HL-60 (cell line): ENCODE results near the gene AFDN.

Experiments used
- POLR2AphosphoS5 ChIP-seq: IDR thresholded peaks from 2 replicates; pipeline ENCODE4 v1.6.1; 2012; ENCODE audit warnings: low read depth
- TF ChIP-seq, protein P1 (sequence below): IDR thresholded peaks from one replicate; pipeline ENCODE4 v1.5.1; 2011; ENCODE audit warnings: low read length, control low read depth, inconsistent platforms; ENCODE audit not compliant: insufficient read depth
- TF ChIP-seq, protein P2 (sequence below): IDR thresholded peaks from 2 replicates; pipeline ENCODE4 v1.6.1; 2012; ENCODE audit warnings: low read depth; ENCODE audit not compliant: insufficient replicate concordance

GRCh38 chr6:167919349-167919748 lies 92.6 kb downstream of the AFDN start:
- TF ChIP-seq, protein P1, sequence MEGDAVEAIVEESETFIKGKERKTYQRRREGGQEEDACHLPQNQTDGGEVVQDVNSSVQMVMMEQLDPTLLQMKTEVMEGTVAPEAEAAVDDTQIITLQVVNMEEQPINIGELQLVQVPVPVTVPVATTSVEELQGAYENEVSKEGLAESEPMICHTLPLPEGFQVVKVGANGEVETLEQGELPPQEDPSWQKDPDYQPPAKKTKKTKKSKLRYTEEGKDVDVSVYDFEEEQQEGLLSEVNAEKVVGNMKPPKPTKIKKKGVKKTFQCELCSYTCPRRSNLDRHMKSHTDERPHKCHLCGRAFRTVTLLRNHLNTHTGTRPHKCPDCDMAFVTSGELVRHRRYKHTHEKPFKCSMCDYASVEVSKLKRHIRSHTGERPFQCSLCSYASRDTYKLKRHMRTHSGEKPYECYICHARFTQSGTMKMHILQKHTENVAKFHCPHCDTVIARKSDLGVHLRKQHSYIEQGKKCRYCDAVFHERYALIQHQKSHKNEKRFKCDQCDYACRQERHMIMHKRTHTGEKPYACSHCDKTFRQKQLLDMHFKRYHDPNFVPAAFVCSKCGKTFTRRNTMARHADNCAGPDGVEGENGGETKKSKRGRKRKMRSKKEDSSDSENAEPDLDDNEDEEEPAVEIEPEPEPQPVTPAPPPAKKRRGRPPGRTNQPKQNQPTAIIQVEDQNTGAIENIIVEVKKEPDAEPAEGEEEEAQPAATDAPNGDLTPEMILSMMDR: no peak
- no peak for TF ChIP-seq POLR2AphosphoS5
- TF ChIP-seq, protein P2, sequence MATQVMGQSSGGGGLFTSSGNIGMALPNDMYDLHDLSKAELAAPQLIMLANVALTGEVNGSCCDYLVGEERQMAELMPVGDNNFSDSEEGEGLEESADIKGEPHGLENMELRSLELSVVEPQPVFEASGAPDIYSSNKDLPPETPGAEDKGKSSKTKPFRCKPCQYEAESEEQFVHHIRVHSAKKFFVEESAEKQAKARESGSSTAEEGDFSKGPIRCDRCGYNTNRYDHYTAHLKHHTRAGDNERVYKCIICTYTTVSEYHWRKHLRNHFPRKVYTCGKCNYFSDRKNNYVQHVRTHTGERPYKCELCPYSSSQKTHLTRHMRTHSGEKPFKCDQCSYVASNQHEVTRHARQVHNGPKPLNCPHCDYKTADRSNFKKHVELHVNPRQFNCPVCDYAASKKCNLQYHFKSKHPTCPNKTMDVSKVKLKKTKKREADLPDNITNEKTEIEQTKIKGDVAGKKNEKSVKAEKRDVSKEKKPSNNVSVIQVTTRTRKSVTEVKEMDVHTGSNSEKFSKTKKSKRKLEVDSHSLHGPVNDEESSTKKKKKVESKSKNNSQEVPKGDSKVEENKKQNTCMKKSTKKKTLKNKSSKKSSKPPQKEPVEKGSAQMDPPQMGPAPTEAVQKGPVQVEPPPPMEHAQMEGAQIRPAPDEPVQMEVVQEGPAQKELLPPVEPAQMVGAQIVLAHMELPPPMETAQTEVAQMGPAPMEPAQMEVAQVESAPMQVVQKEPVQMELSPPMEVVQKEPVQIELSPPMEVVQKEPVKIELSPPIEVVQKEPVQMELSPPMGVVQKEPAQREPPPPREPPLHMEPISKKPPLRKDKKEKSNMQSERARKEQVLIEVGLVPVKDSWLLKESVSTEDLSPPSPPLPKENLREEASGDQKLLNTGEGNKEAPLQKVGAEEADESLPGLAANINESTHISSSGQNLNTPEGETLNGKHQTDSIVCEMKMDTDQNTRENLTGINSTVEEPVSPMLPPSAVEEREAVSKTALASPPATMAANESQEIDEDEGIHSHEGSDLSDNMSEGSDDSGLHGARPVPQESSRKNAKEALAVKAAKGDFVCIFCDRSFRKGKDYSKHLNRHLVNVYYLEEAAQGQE: no peak
